Bronchial epithelial cell (primary cell): ENCODE data around the gene MLLT6. TPM values are rescaled to one million over a fixed set of nuclear protein-coding genes. Genes with fewer than 3 reads are reported as not detected.

Experiments used
- DNase-seq: peaks from one replicate; pipeline ENCODE4 v3.0.0-alpha.2; 2010; ENCODE audit warnings: low read depth
- FAIRE-seq: peaks from 2 replicates; lab custom pipeline; 2011; peaks lifted over from hg19 to GRCh38; lab: Jason Lieb, UNC
- H3K27me3 ChIP-seq: 2 replicates; pipeline ENCODE4 v1.5.1; 2011; ENCODE audit warnings: low read length; ENCODE audit not compliant: control insufficient read depth, insufficient read depth
- H3K36me3 ChIP-seq: 2 replicates; pipeline ENCODE4 v1.5.1; 2011; ENCODE audit warnings: low read length; ENCODE audit not compliant: control insufficient read depth, insufficient read depth
- H3K4me3 ChIP-seq: 2 replicates; pipeline ENCODE4 v1.5.1; 2011; ENCODE audit warnings: mild to moderate bottlenecking, low read depth, low read length, control low read depth
- CTCF ChIP-seq: IDR thresholded peaks from 2 replicates; pipeline ENCODE4 v1.5.1; 2011; ENCODE audit warnings: mild to moderate bottlenecking, moderate library complexity, low read length, control low read depth, inconsistent platforms; ENCODE audit not compliant: insufficient read depth, severe bottlenecking
- total RNA-seq: library from RNA; depleted of rRNA; stranded (reverse); fragments of >200 nt; gene quantifications from 2 replicates; pipeline ENCODE4 v1.2.1, GENCODE V29; 2014

Gene MLLT6
- total RNA-seq, 1 donor from 2014 or later: 10.8 TPM

- no peak for TF ChIP-seq CTCF
- Histone ChIP-seq H3K27me3 (no peaks in the 10 kb centered on the region), H3K36me3 (no peaks in the 10 kb centered on the region), H3K4me3 (no peak overlapping the region)
- DNase-seq: no peak
- no peak for FAIRE-seq
Measured at GRCh38 chr17:38698760-38699159, 6.3 kb upstream of the MLLT6 start.

GRCh38 chr17:38701504-38702165 is 3.4 kb upstream of the MLLT6 start:
- H3K27me3 ChIP-seq: no peaks in the 10 kb centered on the region
- no peaks in the 10 kb centered on the region for H3K36me3 ChIP-seq
- H3K4me3 ChIP-seq: peak overlapping the region; percentile 62
- TF ChIP-seq CTCF: no peak
- FAIRE-seq (no peak), DNase-seq (peak; percentile 51)

- FAIRE-seq (no peak), DNase-seq (peak; percentile 54)
- no peaks in the 10 kb centered on the region for H3K27me3 ChIP-seq
- peak overlapping the region; percentile 62 for H3K4me3 ChIP-seq
- peak; percentile 1 for TF ChIP-seq CTCF
- H3K36me3 ChIP-seq: no peaks in the 10 kb centered on the region
Measured at GRCh38 chr17:38702166-38702915, 2.7 kb upstream of the MLLT6 start.

GRCh38 chr17:38702916-38703741 is 1.9 kb upstream of the MLLT6 start:
- peak; percentile 0 for TF ChIP-seq CTCF
- H3K27me3 ChIP-seq: no peaks in the 10 kb centered on the region
- FAIRE-seq (no peak), DNase-seq (no peak)
- H3K4me3 ChIP-seq: peak overlapping the region; percentile 62
- peaks cover 2% of the 10 kb centered on the region for H3K36me3 ChIP-seq

- Histone ChIP-seq H3K36me3 (peaks cover 2% of the 10 kb centered on the region), H3K4me3 (peak overlapping the region; percentile 62), H3K27me3 (no peaks in the 10 kb centered on the region)
- peak; percentile 25 for DNase-seq
- no peak for TF ChIP-seq CTCF
- FAIRE-seq: no peak
Measured at GRCh38 chr17:38703742-38704605, 1.1 kb upstream of the MLLT6 start.
